Thyroid gland (tissue), 4 donors: ENCODE measurements around the gene SPDEF.

Source experiments
- CTCF ChIP-seq, 6 experiments: fragments of 200-600 bp in 3 of 6; fragments of 450-650 bp in 3 of 6; sonication (generic) in 3 of 6; IDR thresholded peaks; one replicate each; pipeline ENCODE4 v1.5.1; 2016 to 2019; ENCODE audit warnings: antibody characterized with exemption in 6 of 6, mild to moderate bottlenecking in 2 of 6, inconsistent platforms in 1 of 6, moderate library complexity in 1 of 6
- POLR2A ChIP-seq, 2 donors: fragments of 450-650 bp; IDR thresholded peaks; one replicate each; pipeline ENCODE4 v1.6.1; 2017; ENCODE audit warnings: antibody characterized with exemption in 2 of 2, mild to moderate bottlenecking in 2 of 2, moderate library complexity in 1 of 2

- TF ChIP-seq POLR2A (IDR thresholded peaks at IDR 0.05), result no peak
- TF ChIP-seq CTCF (IDR thresholded peaks at IDR 0.05), result no peak
These were observed 30.5 kb downstream of the SPDEF start for GRCh38 chr6:34525431-34526175.
